Left renal cortex interstitium (tissue), 4 donors: Measurements from ENCODE around the gene TEX51. TPM values are rescaled to one million over a fixed set of nuclear protein-coding genes. Genes with fewer than 3 reads are reported as not detected.

Experiments
- DNase-seq, 4 donors: peaks; one replicate each; pipeline ENCODE4 v3.0.0-alpha.2; 2013; ENCODE audit warnings: low read depth in 4 of 4, low spot score in 2 of 4, missing footprints in 1 of 4
- polyA plus RNA-seq, 4 donors: library from polyadenylated mRNA; unstranded; fragments of 120-200 nt; gene quantifications; one replicate each; pipeline ENCODE4 v1.2.1, GENCODE V29; 2013; ENCODE audit not compliant: insufficient read length in 4 of 4

The TEX51 gene
- polyA plus RNA-seq, 4 donors = 0.26 to 0.60 TPM; not detected in 2

DNA sequence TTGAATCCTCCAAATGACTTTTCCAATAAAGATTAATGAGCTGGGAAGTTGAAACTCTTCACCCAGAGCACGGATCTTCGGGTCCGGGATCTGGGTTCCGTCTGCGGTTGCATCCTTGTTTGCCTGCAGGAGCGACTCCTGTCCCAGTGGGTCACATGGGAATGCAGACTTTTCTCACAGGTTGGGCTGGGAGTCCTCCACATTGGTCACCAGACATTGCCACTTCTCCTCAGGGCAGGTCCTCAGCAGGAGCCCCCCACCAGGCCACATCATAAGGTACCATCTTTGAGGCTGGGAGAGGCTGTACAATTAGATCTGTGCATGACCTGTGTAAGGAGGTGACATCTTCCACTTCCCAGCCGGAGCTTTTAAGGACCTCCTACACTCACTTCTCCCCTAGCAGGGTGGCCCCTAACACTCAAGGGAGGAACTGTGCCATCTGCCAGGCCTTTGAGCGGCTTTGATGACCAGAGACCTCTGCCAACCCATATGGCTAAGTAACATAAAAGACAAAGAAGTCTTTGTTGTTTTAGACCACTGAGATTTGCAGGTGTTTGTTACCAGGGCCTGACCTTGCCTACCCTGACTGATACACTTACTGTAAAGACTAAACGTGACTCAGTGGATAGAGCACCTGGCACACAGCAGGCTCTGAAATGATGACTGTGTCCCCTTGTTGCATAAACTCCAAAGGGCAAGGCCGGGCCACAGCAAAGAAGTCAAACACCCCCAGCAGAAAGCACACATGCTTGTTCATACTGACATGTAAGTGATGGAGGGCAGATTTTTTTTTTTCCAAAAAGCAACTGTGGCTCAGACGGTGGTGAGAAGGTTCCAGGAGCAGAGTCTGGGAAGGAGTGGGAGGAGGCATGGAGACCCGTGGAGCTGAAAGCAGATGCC is 7.9 kb upstream of the TEX51 start:
- DNase-seq = no peak

GRCh38 chr2:126891681-126892500 is 6.8 kb upstream of the TEX51 start:
- DNase-seq = no peak

DNA sequence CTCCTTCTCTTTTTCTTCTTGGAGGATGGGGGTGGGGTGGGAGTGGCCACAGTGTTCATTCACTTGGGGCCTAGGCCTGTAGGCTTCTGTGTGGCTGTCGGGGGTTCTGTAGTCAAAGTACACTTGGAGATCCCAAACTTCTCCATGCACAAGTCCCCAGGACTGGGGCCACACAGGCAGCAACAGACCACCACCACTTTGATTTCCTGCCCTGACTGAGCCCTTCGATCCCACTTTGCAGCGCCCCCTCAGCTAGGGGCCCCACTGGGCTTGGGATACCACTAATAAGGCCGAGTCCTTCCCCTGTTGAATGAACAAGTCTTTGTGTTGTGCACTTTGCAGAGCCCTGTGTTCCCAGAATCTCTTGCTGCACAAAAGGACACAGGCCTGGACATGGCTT is 5.5 kb upstream of the TEX51 start:
- no peak for DNase-seq

DNA sequence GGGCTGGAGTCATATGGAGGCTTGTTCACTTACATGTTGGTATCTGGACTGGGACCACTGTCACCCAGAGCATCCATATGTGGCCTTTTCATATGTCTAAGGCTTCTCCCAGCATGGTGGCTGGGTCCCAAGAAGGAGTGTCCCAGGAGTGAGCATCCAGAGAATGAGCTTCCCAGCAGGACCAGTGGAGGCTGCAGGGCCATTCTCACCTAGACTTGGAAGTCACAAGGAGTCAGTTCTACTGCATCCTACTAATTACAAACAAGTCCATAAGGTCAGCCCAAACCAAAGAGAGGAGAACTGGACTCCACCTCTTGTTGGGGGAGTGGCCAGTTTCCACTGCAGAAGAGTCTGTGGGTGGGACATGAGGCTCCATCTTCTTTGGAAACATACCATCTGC is 5.1 kb upstream of the TEX51 start:
- DNase-seq = no peak

DNA sequence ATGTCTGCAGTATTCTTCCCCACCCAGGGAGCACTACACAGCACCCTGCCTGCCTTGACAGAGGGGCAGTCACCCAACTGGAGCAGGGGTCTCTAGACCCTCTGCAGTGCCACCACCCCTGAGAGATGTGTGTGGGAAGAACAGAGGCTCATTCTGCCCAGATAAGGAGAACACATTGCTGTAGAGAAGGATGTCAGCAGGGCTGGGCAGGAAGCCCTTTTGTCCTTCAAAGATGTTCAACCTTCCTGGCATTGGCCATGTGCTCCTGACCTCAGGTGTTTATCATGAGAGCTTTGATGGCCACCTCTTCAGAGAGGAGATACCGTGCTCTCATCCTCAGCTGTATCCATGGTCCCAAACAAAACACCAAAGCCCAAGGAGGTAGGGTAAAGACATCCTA is 4.6 kb upstream of the TEX51 start:
- no peak for DNase-seq

DNA sequence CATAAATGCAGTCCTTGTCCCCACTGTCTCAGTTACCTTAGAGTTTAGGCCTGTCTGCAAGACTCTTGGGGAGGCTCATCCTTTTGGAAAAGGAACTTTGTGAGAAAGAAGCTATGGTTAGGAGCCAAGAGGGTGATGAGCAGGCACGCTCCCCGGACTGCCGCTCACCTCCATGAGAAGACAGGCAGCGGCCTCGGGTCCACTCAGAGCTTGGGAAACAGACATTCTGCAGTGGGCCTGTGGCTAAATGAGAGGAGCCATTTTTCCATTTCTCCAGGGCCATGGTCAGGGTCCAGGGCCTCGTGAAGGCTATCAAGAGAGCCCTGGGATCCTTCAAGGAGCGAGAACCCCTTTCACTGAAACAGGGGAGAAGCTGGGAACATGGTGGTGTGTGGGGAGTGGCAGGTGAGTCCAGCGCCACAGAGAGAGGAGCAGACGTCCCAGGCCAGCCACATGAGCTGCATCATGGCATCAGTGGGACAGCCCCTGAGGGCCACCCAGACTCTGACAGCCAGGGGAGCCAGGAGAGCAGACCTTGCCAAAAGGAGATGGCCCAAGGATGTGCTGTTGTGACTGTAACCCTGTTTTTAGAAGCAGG is 4.0 kb upstream of the TEX51 start:
- no peak for DNase-seq

GRCh38 chr2:126895336-126895735 is 3.4 kb upstream of the TEX51 start:
- DNase-seq = no peak

- DNase-seq = no peak
These were observed 2.2 kb upstream of the TEX51 start for GRCh38 chr2:126896471-126896870.

- DNase-seq = no peak
These were observed 1.0 kb downstream of the TEX51 start for GRCh38 chr2:126899616-126900185.

- no peak for DNase-seq
These were observed 2.1 kb downstream of the TEX51 start for GRCh38 chr2:126900646-126901319.

DNA sequence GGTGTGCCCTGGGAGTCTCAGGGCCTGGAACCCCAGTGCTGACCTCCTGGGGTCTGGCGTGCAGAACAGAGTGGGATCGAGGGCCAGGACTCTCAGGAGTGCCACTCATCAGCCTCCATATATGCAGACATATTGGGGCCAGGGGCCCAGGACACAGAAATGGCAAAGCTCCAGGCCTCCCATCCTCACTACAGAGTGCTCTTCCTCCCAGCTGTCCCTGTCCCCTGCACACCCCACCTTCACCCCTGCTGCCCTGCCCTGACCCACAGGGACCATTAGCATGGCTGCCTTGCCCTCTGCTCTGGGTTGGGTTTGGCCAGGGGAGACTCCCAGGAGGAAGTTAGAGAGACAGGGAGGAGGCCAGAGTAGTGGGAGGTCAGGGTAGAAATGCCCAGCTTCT is 2.8 kb downstream of the TEX51 start:
- no peak for DNase-seq

- DNase-seq = no peak
These were observed 3.6 kb downstream of the TEX51 start for GRCh38 chr2:126902152-126902835.

DNA sequence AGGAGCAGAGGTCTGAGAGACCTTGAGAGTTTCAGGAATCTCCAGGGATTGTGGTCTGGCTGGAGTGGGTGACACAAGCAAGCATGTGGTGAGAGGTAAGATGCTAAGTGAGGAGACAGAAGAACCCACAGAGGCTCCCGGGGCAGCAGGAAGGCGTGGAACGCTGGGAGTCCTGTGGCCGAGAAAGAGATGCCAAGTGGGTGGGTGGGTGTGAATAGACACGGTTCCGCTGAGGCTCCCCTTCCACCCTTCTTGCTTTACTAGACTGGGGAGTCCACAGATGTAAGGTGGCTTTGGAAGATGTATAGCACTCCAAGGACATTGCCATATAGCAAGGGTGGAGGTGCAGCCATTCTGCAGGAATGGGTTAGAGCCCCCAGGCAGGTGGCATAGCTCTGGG is 4.2 kb downstream of the TEX51 start:
- no peak for DNase-seq

DNA sequence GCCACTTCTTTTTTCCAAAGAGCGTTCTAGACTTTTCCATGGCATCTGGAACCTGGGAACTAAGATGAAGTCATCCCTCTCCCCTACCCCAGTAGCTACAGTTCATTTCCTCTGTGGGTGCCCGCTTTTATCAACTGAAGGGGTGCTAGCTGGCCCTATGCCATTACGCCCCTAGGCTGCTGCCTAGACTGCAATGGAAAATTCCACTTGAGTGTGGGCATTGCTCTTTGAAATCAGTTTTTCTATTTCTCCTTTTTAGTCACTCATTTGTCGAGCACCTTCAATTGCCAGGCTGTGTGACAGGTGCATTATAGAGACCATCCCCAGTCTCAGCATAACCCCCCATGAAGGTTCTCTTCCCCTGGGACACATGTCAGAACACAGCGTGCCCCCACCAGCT is 7.3 kb downstream of the TEX51 start:
- no peak for DNase-seq

GRCh38 chr2:126906781-126907180 is 8.1 kb downstream of the TEX51 start:
- DNase-seq = no peak

DNA sequence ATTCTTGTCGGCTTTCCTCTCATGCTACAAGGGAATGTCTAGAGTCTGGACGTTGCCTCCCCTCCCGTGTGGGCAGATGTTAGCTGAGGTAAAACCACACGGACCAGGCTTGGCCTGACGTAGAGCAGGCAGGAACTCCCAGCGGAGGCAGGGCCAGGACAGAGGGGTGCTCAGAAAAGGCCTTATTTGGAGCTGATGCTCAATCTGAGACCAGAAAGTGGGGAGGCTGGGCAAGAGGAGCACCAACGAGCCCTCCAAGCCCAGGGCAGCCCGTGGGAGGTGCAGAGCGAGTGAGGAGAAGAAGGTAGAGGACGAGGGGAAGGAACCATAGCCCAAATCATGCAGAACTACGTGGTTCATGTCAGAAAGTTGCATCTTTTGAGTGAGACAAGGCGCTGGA is 9.0 kb downstream of the TEX51 start:
- no peak for DNase-seq

DNA sequence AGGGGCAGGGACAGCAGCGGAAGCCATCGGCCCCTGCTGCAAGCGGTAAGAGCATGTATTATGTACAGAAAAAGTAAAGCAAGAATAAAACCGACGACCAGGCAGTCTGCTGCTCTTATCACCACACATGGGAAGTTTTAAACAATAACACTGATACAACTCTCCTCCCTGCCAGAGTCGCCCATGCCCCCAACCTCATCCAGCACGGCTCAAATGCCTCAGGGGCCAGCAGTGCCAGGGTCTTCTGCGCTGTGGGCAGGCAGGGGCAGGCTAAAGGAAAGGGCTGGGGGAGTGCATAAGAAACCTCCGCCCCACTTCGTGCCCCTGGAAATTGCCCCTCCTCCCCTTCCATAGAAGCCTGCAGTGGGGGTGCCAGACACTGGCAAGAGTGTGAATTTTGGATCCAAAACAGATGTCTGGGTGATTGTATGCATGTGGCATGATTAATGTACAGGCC is 10.1 kb downstream of the TEX51 start:
- DNase-seq = no peak

DNA sequence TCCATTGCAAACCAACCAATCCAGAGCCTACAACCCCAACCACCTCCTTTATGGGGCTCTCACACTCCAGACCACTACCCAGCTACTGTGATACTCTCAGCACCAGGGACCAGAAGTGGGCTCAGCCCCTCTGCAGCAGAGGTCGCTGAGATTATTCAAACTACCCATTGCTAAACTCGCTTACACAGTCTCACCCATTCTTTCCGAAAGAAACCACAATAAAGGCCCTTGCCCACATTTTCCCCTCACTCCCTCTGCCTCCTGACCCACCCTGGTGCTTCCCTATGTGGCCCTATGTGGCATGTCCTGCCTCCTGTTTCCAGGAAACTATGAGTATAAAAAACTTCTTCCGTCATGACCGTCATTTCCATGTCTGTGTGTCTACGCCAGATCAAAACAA is 10.7 kb downstream of the TEX51 start:
- DNase-seq = no peak

- no peak for DNase-seq
These were observed 11.1 kb downstream of the TEX51 start for GRCh38 chr2:126909781-126910180.

- DNase-seq = no peak
These were observed 11.9 kb downstream of the TEX51 start for GRCh38 chr2:126910637-126911036.
